GM19397 (cell line): ENCODE data around the gene CLRN3.

Experiments
- ATAC-seq: cut with Tn5 transposase; IDR thresholded peaks from one replicate; pipeline ENCODE4 v1.9.1; 2021; ENCODE audit warnings: mild to moderate bottlenecking, moderate library complexity; ENCODE audit not compliant: unreplicated experiment

CLRN3 gene

DNA sequence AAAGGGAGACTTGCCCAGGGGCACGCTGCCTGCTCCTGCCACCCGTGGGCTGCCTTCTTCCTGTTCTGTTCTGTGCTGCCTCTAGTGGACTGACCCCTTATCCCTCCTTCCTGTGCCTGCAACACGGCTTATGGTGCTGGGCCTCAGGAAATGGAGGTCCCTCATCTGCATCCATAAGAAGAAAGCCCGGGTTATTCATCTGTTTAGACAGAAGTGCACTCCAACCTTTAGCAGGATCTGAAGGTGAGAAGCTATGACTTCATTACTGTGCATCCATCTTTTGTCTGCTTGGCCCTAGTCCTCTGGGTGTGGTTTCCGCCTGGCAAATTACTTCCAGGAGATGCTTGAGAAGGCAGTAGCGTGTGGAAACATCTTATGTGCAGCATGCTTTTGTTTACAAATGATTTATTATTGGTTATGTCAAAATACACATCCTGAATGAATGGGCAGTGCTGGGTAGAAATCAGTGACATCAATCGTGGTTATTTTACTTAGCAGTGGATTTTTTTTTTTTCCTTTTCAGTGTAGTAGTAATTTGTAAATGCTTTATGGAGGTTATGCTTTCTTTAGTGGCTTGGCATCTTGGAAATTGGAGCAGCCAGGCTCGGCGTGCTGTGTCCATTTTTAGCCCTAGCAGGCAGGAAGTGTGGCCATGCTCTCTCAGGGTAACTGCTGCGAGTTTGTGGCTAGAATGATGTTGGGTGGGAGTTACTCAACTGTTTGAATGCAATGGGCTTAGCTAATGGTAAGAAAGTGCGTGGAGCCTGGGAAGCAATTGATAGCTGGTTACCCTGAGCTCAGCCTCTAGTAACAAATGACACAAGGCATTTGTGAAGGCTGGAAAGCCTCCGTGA lies 26.9 kb upstream of the CLRN3 start:
- ATAC-seq = no peak

DNA sequence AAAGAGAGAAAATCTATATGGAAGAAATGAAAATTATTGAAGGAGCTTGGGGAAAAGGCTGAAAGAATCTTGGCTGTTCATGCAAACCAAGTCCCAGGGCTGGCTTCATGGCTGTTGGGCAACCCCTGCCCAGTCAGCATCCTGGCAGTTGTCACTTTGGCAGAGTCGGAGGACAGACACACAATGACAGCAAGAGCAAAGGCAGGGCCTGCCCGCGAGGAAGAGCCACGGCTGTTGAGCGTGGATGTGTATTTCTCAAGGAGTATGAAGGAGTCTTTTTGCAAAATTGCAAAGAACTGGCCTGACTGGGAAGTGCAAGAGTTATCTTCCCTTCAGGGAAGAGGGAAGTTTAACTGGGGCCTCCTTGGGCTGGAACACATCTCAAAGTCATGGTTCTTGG lies 25.8 kb upstream of the CLRN3 start:
- ATAC-seq = no peak

DNA sequence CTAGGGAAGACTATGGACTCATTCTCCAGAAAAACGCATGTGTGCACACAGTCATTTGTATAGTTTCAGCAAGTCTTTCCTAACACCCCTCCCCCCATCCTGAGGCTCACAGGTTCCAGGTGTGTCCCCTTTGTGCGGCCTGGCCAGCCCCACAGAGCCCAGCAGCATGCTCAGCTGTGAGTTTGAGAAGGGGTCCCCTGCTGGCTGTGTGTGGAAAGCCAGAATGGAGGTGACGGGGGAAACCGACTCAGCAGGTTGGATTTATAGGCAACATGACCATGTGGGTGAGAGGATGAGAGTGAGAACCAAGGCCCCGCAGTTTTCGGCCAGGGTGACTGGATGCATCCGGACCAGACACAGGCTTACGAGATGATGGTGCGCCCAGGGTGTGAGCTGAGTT lies 24.1 kb upstream of the CLRN3 start:
- no peak for ATAC-seq

DNA sequence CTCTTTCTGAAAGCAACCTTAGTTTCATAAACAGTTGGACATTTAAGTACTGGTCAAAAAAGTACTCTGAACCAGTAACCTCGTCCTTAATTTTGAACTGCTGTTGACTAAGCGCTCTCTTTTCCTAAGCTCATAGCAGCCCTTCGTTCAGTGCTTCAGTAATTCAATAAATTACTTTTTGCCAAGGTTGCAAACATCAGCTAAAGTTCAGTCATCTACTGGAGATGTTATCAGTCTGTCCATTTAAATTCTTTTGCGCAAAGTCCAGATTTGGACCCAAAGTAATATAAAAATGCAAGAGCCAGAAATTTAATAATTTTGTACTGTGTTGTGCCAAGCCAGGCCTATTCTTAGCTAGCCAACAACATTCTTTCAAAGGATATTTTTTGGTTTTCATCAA lies 22.6 kb upstream of the CLRN3 start:
- no peak for ATAC-seq

DNA sequence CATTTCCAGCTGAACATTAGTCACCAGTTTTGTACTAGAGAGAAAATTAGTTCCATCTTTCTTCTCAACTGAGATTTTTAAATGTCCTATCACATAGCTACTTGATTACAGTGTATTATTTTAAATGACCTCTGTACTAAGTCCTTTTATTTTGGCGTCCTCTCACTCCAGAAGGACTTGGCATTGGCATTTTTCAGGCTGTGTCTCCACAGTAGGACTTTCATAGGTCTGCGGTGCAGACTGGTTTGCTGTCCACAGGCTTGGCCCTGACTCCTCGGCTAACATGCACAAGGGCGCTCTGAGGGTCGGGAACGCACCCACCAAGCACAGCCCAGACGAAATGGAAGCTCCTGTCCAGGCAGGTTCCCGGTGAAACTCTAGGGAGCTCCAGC lies 20.6 kb upstream of the CLRN3 start:
- no peak for ATAC-seq

DNA sequence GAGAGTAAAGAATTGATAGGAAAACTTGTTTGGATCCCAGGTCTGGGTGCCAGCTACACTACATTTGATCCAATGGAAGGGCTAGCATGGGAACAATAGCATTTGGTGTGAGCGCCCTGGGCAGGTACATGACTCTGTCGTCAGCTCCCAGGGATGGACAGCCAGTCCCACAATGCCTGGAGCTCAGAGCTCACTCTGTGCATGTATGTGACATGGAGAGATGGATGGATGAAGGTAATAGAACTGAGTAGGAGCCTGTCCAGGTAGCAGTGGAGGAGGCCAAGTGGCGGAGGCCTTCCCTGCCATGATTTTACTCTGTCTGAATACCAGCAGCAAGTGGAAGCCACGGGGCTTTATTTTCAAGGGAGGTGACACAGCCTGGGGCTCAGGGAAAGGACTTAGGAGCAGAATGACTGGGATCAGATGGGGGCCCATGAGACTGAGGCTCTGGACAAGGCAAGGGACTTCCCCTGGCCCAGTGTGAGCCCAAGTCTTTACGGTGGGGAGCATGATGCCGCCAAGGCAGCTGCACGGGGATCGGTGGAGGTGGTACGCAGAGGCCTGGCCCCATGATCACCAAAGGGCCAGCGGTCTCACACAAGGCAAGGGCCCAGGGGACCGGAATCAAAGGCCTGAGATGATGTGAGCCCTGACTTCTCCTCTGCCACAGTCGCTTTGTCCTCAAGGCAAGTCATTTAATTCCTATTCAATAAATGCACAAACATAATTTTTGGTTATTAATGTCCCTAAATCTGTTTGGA lies 20.0 kb upstream of the CLRN3 start:
- no peak for ATAC-seq

DNA sequence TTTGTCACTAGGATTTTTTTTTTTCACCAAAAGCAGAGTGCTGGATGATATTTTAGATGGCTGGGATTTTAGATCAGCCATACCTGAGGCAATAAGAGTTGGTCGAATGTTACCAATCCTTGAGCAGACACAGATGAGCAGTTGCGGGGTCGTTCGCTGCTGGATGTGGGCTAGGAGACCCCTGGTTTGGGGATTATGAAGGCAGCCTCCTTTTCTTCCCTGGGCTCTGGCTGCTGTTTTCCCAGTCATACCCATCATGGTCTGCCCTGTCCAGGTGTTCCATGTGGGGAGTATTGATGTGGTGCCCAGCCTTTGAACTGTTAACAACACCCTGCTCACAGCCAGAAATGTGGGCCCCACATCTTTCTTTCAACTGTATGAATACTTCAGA lies 19.1 kb upstream of the CLRN3 start:
- ATAC-seq = no peak

DNA sequence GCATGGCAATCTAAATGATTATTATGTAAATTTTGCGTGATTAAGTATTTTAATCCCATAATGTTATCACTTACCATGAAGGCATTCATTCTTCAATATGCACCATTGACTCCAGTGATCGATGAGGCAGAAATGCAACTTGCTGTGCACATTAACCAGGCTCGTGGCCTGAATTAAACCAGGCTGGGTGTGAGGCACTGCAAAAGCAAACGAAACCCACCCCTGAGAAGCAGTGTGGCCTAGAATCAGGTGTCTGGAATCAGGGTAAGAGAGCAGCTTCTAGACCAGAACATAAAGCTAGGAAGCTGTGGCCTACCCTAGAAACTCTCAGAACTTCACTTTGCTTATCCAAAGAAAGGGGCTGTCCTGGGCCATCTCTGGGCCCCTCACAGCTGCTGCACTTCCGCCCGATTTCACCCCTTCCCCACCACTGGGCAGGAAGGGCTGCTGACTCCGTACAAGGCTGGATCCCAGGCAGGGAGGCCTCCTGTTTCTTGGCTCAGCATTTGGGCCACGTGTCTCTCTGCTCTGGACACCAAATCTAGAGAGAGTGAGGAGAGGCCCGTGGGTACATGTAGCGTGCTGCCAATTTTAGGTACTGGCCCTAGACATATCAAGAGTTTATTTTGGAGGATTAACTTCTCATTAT lies 18.6 kb upstream of the CLRN3 start:
- ATAC-seq = no peak

DNA sequence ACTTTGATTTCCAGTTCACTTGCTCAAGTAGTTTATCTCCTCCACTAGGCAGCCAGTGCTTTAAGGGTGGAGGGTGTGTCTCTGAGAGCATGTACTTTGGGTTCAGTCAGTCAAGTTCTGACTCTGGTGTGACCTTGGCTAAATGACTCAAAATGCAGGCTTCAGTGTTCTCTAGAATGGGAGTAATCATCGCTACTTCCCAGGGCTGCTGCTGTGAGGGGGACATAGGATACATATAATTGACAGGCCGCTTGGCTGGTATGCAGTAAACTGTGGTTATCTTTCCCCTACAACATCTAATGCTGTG lies 17.7 kb upstream of the CLRN3 start:
- no peak for ATAC-seq

DNA sequence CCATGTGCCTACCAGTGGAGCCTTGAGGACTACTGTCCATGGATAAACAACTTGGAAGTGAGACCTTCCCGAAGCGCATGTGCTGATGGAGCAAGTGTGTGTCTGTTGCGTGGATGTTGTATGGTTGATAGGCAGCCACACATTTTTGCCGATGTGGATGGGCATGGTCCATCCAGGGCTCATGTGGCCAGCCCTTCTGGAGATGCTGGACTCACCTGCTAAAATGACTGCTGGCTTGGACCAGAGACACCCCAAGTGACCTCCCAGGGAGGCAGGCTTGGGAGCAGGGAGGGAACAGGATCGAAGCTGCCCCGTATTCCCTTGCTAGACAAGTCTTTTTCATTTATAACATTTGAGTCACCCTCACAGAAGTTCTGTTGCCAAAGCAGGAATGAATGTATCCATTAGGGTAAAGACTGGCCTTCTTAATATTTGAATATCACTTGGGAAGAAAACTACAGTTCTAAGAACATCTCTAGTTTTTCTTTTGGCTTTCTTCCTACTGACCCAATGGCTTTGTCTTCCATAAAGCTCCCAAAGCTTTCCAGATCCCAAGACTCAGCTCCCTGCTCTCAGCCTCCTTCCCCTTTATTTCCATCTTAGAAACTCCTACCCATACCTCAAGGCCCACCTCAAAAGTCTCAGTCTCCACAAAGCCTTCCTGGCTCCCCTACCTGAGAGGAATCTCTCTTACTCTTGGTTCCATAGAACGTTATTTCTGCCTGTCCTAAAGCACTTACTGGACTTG lies 17.1 kb upstream of the CLRN3 start:
- ATAC-seq = no peak

DNA sequence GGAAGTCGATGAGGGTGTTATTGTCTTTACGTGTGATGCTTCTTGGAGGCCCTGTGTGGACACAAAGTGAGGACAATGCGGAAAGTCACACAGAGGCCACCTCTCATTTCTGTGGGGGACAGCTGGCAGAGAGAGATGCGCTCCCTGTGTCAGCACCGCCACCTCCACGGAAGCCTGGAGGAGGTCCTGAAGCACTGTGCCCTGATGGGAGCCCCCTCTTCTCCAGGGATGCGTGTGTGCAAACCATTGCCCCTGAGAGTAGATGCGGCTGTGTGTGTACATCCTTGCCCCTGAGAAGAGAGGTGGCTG lies 16.2 kb upstream of the CLRN3 start:
- ATAC-seq = no peak

DNA sequence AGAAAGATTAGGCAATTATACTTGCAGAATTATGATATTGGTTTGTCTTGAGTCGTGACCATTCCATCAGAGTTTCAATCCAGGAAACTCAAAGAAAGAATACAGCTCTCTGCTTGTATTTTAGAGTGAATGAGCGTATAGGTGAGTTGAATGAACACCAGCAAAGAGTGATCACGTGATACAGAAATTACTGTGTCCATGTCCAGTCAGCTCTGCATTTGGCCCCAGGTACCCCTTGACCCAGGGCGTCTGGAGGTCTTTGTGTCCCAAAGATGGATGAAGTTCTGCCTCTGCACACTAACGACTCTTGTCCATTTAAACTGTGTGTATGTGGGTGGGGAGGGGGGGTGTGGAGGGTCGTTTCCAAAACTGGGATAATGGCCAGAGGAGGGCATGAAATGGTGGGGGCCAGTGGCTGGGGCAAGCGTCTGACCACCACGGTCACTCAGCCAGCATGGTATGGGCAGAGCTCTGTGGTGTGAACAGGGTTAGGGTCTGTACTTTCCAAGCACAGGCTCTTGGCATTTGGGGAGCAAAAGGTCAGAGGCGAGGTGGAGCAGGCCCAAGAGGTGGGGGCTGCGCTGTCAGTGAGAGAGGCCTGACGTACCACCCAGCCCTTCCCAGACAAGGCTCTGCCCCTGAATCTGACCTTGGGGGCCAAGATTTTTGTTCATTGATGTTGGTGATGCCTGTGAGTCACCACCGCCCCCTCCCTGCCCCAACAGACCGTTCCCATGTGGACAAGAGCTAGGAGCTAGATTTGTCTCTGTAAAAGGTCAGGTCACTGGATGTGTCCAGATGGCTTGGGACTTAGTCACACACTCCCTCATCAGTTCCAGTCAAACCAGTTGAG lies 15.6 kb upstream of the CLRN3 start:
- ATAC-seq = no peak

DNA sequence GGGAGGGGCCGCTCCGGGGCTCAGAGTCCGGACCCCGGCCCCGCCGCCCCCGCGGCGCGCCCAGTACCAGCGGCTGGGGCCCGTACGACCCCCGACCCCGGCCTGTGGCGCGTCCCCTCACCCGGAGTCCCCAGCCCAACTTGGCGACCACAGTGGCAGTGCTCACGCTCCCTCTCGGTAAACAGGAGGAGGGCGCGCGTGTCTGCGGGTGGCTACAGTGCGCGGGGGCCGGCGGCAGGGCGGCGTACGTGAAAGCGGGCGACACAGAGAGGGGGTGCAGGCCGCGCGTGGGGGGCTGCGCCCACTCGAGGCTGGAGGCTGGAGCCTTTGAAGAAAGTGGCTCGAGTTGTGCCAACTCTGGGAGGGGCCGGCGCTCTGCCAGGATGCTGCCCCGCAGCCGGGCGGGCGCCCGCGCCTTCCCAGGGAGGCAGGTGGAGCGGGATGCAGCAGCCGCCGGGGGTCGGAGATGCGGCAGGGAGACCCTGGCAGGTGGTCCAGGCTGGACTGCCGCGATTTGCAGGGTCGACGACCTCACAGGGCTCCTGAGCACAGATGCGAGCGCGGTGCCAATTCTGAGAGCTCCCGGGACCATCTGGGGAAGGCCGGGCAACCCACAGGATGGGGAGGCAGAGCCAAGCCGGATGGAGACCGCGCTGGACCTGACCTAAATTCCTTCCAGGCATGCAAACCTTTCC lies 14.8 kb upstream of the CLRN3 start:
- ATAC-seq = no peak

DNA sequence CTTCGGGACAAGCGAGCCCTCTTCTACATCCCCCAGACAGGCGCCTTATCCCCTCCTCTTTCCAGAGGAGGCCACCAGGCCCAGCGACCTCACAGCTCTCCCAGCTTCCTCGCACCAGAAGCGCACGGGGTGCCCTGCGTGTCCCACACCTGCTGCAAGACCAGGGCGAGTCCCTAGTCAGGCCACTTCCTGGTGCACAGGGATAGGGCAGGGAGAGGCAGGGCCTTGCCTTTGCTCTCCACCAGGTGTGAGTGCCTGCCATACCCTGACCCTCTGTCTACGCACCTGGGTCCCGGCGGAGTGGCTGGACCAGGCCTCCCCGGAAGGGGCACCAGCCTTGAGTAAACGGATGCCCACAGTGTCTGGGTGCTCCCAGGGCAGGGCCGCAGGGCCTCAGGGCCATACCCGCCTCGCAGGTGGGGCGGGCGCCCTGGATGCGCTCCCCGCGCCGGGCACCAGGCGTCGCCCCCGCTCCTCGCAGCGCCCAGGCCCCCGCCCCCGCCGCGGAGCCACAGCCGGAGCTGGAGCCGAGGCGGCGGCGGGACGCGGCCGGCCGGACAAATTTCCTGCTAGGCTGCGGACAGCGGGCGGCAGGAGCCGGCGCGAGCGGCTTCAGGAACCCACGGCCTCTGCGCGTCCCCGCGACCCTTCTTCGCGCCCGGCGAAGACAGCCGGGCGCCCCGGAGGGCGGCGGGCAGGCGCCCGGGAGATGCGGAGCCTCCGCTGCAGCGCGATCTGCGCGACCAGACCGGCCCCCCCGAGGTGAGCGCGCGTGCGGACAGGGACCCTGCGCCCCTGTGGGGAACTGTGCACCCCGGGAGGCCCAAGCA lies 14.0 kb upstream of the CLRN3 start, which contains the start of gene PTPRE:
PTPRE (plus strand) TSS at position 556 of the 830 bp plus-strand sequence. CDS start 133,779 bp downstream, outside the sequence.
- peak; percentile 91 for ATAC-seq

DNA sequence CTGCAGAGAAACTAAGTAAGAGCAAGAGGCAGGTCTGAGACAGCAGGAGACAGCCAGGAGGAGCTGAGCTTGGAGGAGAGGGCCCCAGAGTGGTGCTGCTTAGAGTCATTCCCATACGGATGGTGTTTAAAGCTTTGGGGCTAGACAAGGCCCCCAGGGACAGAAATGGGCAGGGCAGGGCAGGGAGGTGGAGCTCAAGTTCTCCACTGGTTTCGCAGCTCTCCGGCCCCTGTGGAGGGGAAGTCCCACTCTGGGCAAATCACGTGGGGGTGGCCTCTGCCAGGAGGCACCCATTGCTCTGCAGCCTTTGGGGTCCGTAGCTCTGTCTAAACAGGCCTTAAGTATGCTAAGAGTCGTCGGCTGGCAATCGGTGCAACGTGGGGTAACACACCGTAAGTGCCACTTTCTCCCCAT lies 13.1 kb upstream of the CLRN3 start:
- ATAC-seq = no peak

DNA sequence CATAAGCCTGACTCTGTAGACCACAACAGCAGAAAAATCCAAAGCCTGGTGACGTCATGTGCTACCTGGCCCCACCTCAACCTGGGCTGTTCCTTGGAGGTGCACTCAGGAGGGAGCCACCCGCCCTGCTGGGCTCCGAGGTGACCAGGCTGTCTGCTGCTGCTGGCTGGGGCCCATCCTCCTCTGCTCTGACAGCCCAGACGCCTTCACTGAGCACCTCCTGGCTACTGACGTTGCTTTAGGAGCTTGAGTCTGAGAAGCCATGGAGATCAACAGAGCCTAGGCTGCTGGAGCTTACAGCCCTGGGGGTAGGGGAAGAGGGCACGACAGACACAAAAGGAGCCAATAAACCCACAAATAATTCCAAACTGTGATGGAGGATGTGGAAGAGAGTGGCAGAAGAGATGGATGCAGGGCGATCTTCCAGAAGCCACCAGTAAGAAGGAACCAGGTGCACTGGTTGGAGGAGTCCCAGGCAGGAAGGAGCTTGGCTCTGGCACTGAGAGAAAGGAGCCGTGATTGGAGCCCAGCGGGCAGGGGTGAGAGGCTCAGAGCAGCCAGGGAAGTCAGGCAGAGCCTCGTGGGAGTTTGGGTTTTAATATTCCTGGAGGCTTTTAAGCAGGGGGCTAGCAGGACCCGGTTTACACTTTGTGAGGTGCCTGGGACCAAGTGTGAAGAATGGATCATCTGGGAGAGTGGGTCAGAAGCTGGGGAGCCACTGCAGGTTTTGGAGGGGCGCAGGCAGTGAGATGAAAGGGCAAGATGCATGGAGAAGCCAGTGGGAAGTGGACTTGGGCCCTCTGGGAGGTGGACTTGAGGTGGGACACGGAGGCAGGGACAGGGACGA lies 12.5 kb upstream of the CLRN3 start:
- no peak for ATAC-seq

DNA sequence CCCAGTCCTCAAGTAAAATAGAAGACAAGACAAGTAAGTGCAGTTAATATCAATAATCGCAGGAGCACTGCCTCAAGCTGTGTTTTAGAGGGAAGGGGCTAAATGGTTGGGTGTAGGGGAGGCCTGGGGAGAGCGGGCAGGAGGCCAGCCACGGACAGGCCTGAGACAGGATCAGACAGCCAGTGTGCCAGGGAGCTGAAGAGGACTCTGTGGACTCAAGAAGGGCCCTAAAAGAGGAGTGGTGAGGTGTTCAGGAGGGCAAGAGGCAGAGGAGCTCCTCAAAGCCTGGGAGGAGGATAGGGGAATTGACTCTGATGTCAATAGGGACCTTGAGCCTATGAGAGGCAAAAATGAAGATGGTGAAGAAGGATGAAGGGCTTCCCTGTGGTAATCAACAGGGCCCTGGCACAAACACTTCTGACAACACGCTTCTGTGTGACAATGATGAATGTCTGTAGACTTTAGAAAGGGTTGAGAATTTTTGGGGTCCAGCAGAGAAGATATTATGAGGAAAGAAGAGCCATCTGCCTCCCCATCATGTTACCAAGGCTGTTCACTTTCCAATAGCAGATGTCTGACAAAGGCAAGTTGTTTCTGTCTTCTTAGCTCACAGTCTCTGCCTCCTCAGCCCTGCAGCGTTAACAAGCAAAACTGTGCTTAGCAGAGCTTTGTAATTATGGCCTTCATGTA lies 11.7 kb upstream of the CLRN3 start:
- ATAC-seq = no peak

DNA sequence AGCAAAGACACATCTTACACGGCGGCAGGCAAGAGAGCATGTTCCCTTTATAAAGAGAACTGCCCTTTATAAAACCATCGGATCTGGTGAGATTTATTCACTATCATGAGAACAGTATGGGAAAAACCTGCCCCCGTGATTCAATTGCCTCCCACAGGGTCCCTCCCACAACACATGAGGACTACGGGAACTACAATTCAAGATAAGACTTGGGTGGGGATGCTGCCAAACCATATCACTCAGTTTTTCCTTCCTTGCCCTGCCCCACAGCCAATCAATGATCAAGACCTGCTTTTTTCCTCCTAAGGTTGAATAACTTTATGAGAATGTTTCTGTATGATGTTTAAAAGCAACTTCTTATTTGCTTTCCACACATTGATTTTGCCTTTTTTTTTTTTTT lies 11.0 kb upstream of the CLRN3 start:
- no peak for ATAC-seq
